GM20431 (cell line): ENCODE measurements around the gene CD244.
"Not testable (repeated sequence)": the region's sequence is repeated elsewhere in the genome, so short reads cannot be mapped to it uniquely, and the experiment has no call there.

Source experiments
- in situ Hi-C: fragments of 300-500 bp; cut with MseI, MboI; formaldehyde crosslinking; loops from one replicate; pipeline ENCODE4 v1.15.0; 2020; ENCODE audit warnings: low sequenced_read_pairs; ENCODE audit not compliant: unreplicated experiment

CD244 gene, protein sequence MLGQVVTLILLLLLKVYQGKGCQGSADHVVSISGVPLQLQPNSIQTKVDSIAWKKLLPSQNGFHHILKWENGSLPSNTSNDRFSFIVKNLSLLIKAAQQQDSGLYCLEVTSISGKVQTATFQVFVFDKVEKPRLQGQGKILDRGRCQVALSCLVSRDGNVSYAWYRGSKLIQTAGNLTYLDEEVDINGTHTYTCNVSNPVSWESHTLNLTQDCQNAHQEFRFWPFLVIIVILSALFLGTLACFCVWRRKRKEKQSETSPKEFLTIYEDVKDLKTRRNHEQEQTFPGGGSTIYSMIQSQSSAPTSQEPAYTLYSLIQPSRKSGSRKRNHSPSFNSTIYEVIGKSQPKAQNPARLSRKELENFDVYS

GRCh38 chr1:160862203-160863060, at the start of gene CD244:
TSS of gene CD244 (minus strand) at chr1:160862887. CDS start at chr1:160862677, 210 bp downstream.
- in situ Hi-C loops, result no loop called here

- in situ Hi-C loops, result no loop called here
These were observed 49.2 kb upstream of the CD244 start for GRCh38 chr1:160911925-160912324.

DNA sequence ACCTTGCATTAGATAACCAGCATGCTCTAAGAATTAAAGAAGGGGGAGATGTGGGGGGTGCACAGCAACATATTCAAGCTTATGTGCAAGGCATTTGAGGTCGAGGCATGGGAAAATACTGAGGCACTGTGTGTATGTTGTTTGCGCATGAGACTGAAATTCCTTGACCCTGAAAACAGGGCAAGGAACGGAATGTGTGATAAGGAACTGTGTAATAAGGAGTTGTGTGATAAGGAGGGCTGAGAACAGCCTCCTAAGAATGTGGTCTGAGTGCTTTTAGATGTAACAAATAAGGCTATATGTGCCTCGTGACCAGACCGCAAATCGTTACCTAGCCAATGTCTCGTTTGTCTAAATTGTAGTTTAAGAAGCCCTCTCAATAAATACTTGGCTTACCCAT, 48.8 kb upstream of the CD244 start:
- in situ Hi-C loops, result no loop called here

DNA sequence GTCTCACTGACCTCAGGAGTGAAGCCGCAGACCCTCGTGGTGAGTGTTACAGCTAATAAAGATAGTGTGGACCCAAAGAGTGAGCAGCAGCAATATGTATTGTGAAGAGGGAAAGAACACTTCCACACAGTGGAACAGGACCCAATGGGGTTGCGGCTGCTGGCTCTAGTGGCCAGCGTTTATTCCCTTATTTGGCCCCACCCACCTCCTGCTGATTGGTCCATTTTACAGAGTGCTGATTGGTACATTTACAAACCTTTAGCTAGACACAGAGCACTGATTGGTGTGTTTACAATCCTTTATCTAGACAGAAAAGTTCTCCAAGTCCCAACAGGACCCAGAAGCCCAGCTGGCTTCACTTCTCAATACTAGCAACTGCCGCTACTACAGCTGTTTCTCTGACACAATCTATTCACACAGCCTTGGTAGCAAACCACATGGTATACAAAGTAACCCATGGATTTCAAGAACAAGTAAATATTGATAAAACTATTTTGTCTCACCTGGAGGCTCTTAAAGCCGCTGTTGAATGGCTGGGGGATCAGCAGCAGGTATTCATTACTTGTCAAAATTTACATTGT, 47.6 kb upstream of the CD244 start:
- in situ Hi-C loops, result no loop called here

GRCh38 chr1:160907976-160908375, 45.3 kb upstream of the CD244 start:
- in situ Hi-C loops, result no loop called here

GRCh38 chr1:160905617-160905989, 42.9 kb upstream of the CD244 start:
- in situ Hi-C loops, result no loop called here

DNA sequence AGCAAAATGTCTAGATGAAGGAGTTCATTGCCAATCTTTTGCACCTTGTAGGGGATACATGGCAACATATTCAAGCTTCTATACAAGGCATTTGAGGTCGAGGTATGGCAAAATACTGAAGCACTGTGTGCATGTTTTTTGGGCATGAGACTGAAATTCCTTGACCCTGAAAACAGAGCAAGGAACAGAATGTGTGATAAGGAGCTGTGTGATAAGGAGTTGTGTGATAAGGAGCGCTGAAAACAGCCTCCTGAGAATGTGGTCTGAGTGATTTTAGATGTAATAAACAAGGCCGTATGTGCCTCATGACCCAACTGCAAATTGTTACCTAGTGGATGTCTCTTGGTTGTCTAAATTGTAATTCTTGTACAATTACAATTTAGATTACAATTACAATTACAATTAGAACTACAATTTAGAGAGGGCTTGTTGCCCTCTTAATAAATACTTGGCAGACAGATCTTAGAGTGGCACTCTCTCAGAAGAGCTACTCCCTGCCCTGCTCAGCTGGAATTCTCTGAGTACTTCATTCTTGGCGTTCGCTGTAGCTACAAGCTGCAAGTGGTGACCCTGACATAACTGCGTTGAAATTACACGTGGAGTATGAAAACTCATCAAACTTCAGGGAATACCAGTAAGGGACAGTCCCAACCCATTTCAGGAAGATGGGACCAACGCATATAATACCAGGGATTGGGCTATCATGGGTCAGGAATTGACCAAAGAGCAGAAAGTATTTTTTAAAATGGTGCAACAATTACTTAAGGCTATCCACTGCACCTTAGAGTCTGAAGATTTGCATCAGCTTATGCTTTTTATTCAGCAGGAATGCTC, 42.3 kb upstream of the CD244 start:
- in situ Hi-C loops, result no loop called here

DNA sequence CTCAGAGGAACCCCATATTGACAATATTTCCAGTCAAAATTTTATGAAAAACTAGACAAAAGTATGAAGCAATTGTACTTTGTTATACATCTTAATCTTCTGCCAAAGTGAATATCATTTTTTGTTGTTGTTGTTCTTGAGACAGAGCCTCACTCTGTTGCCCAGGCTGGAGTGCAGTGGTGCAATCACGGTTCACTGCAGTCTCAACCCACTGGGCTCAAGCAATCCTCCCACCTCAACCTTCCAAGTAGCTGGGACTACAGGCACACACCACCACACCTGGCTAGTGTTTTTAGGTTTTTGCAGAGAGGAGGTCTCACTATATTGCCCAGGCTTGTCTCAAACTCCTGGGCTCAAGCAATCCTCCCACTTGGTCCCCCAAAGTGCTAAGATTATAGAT, 39.6 kb upstream of the CD244 start:
- in situ Hi-C loops, result not testable (repeated sequence)

GRCh38 chr1:160901768-160902167, 39.1 kb upstream of the CD244 start:
- in situ Hi-C loops, result no loop called here

DNA sequence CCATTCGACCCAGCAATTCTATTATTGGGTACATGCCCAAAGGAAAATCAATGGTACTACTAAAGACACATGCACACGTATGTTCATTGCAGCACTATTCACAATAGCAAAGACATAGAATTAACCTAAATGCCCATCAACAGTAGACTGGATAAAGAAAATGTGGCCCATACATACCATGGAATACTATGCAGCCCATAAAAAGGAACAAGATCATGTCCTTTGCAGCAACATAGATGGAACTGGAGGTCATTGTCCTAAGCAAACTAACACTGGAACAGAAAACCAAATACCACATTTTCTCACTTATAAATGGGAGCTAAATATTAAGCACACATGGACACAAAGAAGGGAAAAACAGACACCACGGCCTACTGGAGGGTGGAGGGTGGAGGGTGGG, 38.0 kb upstream of the CD244 start:
- in situ Hi-C loops, result not testable (repeated sequence)

GRCh38 chr1:160894368-160895135, 31.9 kb upstream of the CD244 start:
- in situ Hi-C loops, result not testable (repeated sequence)

DNA sequence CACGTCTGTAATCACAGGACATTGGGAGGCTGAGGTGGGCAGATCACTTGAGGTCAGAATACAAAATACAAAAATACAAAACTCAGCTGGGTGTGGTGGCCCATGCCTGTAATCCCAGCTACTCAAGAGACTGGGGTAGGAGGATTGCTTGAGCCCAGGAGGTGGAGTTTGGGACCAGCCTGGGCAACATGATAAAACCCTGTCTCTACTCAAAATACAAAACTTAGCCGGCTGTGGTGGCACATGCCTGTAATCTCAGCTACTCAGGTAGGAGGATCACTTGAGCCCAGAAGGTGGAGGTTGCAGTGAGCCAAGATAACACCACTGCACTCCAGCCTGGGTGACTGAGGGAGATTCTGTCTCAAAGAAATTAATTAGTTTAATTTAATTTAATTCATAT, 28.8 kb upstream of the CD244 start:
- in situ Hi-C loops, result no loop called here

DNA sequence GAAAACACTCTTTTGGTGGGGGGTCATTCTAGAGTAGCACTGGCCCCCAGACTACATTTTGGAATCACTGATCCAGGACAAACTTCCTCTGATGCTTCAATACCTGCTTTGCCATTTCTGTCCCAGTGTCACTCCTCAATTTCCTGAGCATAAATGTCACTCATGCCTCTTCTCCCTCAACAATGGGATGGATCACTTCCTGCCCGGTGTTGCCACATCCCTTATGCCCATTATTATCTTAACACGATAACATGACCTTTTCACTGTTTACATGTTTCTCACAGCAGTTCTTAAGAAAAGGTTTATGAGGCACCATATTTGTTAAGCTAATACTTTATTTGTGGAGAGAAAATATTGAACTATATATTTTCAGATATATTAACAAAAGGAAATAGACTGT, 26.2 kb upstream of the CD244 start:
- in situ Hi-C loops, result no loop called here

- in situ Hi-C loops, result no loop called here
These were observed 24.4 kb upstream of the CD244 start for GRCh38 chr1:160887071-160887470.

GRCh38 chr1:160885042-160885441, 22.4 kb upstream of the CD244 start, which contains the start of gene ITLN1:
TSS of gene ITLN1 (minus strand) at chr1:160885180. CDS start at chr1:160884877, 303 bp downstream.
- in situ Hi-C loops, result no loop called here

- in situ Hi-C loops, result no loop called here
These were observed 21.9 kb upstream of the CD244 start for GRCh38 chr1:160884579-160884978.

DNA sequence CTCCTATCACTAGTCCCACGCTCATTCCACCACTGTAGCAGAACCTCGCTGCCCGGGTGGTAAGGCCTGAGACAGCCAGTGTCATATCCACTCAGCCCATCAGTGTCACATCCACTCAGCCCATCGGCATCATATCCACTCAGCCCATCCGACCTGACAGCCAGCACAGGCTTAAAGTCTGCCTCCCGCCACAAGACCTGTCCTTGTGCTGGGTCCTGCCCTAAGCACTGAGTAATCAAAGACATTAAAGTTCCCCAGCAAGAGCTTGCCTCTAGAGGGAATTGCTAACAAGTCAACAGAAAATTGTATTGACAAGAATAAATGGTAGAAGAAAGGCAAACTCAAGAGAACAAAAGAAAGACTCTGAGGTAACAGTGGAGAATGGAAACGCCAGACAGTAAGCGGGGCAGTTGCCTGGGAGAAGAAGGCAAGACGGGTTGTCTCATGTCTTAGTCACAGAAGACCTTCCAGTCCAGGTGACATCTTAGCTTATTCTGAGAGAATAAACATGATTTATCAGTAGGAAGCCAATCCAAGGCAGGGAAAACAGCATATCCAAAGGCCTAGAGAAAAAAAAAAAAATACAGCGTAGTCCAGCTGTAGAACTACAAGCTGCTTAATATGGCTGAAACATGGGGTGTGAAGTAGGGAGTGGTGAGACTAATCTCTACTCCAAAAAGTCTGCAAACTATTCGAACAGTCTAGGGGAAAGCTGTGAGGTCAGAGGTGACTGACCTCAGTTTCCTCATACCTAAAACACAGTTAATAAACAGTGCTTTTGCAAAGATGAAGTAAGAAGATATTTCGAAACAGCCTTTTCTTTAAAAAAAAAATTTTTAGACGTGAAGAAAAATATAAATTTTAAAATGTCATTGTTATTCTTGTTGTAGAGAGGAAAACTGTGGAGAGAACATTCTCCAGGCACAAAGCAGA, 21.2 kb upstream of the CD244 start:
- in situ Hi-C loops, result no loop called here

GRCh38 chr1:160882582-160882981, 19.9 kb upstream of the CD244 start:
- in situ Hi-C loops, result no loop called here
